Mucosa of gallbladder (tissue), 1 donor: ENCODE measurements around the gene KCNK2. TPM values are rescaled to one million over a fixed set of nuclear protein-coding genes. Genes with fewer than 3 reads are reported as not detected.
"Not testable (repeated sequence)": the region's sequence is repeated elsewhere in the genome, so short reads cannot be mapped to it uniquely, and the experiment has no call there.

Experiments used
- DNase-seq: peaks from one replicate; pipeline ENCODE4 v3.0.0-alpha.2; 2020; ENCODE audit warnings: low spot score
- total RNA-seq: library from RNA; stranded (reverse); gene quantifications from one replicate; pipeline ENCODE4 v1.2.1, GENCODE V29; 2021
- donor health status: DM: no; HTN: no; CAD: no.

The KCNK2 gene
- total RNA-seq, 1 donor from 2014 or later: 0.43 TPM

DNA sequence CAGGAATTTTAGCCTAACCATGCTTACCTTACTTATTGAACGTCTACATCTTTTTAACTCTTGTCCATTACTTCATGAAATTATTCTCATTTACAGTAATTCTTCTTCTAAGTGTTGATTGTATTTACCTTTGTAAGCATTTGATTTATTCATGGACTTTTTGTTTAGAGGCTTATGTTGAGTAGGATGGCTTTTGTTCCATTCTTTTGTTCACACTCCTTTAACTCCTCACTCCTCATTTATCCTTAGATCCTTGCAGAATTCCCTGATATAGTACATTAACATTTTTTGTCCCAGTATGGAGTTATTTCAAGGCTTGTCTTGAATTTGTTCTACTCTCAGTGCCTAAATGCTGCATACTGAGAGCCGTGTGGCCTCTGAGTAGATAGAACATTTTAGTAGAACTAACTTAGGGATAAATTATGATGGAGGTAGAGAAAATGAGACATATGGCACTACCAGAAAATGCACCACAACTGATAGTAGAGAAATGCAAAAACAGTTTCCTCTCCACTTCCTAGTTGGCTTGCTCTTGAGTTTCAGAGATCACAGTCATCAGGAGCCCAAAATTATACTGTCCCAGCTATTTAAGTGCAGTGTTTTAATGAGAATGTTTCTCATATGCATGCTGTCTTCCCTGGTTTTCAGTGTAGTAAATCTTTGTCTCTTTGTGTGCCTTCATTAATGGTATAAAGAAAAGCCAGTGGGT is 69.5 kb downstream of the KCNK2 start:
- no peak for DNase-seq

DNA sequence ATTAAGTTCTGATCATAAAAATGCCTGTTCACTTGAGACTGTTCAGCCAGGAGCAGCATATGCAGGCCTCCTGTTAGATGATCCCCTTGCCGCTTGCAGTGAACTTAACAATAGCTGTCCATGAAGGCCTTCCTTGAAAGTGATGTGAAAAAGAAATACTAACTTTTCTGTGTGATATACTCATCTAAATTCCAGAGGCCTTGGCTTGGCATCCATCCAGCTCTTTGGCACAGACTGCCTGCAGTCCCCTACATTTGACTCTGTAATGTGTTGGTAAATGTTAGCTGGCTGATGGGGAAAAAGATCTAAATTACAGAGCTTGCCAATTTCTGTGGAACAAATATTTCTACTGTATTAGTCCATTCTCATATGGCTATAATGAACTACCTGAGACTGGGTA is 73.7 kb downstream of the KCNK2 start:
- no peak for DNase-seq

DNA sequence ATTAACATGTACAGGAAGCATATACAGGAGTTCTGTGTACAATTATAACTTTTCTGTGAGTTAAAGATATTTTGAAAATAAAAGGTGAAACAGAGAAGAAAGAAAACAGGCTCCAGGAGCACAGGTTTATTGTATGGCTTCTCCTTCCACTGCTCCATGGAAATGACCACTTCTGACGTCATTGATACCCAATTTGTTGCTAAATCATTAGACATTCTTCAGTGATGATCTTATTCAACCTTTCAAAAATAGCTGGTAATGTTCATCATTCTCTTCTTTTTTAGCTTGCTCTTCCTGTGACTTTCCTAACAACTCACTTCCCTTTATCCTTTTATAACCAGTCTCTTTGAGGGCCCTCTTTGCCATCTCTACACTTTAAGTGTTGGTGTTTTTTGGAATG is 77.8 kb downstream of the KCNK2 start:
- no peak for DNase-seq

DNA sequence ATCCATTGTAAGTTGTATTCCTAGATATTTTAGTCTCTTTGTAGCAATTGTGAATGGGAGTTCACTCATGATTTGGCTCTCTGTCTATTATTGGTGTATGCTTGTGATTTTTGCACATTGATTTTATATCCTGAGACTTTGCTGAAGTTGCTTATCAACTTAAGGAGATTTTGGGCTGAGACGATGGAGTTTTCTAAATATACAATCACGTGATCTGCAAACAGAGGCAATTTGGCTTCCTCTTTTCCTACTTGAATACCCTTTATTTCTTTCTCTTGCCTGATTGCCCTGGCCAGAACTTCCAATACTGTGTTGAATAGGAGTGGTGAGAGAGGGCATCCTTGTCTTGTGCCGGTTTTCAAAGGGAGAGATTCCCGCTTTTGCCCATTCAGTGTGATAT is 80.6 kb downstream of the KCNK2 start:
- not testable (repeated sequence) for DNase-seq

DNA sequence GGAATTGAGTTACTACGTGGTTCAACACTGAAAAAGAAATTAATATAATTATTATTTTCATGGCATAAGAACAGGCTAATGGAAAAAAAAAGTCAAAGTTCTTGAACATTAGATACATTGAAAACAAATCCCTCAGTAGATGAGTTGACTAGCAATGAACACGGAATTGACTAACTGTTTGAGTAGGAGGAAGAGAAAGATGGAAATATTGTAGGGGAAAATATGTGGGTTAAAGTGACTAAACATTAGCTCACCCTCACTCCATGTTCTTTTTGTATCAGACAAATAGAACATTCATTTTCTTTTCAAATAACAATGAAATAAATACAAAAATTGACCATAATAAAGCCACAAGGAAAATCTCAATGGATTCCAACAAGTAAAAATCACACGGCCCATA is 84.3 kb downstream of the KCNK2 start:
- DNase-seq: no peak

DNA sequence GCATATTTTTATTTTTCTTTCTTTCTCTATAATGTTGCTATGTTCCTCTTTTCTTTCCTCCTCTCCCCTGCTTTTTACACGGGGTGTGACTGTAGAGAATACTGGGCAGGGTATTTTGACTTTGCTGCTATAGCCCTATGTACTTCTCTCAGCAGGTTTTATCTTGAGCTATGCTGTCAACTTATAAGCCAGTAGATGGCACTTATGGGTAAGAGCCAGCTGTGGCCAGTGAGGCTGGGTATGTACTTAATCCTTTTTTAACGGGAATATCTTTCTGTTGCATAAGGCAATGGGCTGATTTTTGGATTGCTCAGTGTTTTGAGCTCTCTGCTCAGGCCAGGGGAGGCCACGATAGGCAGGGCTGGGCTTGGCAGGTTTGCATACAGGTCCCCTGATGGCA is 99.0 kb downstream of the KCNK2 start:
- DNase-seq: no peak

DNA sequence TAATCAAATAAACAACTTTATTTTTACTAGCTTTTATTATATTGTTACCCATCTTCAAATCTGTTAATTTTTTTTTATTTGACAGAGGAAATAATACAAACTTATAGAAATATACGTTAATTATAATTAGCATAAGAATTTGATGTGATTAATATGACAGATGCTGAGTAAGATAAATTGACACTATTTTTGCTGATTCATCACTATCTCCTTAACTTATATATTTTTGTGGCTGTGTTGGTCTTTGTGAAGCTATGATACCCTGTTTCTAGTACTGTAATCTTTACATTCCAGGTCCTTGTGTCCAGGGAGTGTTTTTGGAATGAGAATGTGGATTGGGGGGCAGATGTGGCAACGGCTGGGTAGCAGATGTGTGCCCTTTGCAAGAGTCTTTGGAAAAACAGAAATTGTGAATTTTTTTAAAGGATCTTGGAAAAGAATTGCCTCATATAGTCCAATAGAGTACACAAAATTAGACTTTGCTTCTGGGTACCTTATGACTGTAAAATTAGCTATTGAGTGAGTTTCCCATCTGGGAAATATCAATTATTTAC is 102.6 kb downstream of the KCNK2 start:
- no peak for DNase-seq

DNA sequence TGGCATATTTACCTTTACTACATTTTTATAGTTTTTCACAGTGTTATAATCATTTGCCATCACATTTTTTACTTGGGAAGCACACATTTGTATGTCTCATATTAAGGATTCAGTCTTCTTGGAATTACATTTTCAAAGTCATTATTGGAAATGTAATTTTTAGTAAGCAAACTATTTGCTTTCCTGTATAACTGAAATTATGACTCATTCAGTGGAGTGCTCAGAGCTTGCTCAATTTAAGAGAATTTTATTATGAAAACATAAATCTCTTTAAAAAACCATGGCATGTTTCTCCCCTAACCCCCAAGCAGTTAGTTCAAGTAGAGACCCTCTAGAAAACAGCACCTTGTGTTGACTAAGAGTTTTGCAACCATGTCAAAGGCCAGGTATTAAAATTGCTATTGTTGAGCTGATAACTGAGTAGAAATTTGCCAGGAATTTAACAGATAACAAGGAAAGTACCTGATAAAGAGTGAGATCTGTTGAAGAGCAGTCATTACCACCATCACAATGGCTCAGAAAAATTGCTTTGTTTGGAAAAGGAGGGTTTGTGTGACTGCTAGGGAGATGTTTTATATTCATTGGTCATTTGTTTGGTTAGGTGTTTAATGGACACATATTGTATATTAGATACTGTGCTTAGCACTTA is 105.9 kb downstream of the KCNK2 start:
- no peak for DNase-seq

DNA sequence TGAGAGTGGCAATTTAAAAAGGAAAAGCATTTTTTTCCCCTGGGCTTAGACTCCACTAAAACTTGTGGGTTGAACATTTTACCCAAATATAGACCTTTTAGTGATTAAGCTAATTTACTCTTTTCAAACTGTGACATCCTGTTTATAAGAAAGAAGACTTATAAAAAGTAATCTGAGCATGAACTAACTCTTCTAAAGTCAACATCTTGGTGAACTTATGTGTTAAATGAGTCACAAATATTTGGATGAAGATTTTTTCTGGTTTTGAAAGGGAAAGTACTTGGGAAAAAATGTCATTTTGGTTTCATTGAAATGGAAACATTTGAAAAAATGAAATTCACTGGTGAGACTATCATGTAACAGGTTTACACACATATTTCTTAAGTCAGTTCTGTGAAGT is 109.8 kb downstream of the KCNK2 start:
- DNase-seq: no peak

DNA sequence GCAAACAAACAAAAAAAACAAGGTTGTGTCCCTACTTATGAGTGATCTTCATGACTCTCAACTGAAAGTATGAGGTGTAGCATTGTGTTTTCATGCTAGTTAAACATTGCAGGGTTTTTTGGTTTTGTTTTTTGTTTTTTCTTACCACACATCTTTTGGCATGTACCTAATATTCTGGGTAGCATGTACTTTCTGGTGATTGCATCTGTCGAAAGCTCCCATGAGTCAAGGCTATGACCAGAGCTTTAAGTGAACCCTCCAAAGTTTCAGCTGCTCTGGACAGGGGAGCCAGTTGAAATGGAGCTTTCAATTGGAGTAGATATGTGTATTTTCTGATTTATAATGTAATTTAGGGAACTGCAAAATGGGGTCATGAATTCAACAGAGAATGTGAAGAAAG is 115.5 kb downstream of the KCNK2 start:
- DNase-seq: no peak

DNA sequence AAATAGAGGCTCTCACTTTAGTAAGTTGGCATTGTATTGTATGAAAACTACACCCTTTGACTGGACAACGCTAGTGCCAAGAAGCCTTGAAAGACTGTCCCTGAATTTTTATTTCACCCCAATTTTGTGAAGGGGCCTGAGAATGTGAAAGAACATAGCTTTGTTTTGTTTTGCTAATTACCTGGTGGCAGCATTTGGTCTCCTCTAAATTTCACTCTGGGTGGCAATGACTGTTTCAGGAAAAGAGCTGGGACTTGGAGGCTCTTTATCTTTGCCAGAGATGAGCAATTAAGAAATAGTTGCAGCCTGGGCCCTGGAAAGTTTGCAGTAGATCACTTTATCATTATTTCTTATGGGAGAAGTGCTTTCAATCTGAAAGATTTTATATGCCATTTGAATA is 117.6 kb downstream of the KCNK2 start:
- no peak for DNase-seq

DNA sequence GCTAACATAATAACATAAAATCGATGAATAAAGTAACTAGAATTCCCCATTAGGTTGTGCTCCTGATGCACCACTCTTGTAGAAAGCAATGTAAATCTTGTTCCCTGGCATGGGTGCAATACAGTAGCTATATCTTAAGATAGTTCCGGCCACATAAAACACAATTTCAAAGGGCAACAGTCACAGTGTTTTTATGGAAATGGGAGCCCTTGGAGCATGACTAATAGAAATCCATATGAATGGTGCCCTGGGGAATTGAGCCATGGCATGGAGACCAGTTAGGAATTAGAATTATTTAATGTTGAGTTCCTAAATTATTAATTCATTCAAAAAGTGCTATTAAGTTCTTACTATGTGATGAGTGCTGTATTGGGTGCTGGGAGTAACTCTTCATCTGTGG is 118.7 kb downstream of the KCNK2 start:
- no peak for DNase-seq

DNA sequence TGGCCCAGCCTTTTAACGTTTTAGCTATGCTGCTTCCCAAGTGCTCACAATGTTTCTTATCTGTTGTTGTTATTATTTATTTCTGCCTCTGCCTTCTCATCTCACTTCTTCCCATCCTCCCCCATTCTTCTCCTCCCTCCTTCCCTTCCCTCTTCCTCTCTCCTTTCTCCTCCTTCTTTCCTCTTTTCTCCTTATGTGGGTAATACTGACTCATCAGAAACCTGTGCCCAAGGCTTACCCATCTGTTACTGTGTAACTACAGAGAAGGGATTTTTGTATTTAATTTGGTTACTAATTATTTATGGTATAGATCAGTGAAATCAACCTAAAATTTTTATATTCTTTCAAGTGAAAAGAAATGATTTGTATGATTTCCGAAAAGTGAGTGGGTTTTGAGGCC is 120.3 kb downstream of the KCNK2 start:
- DNase-seq: no peak

DNA sequence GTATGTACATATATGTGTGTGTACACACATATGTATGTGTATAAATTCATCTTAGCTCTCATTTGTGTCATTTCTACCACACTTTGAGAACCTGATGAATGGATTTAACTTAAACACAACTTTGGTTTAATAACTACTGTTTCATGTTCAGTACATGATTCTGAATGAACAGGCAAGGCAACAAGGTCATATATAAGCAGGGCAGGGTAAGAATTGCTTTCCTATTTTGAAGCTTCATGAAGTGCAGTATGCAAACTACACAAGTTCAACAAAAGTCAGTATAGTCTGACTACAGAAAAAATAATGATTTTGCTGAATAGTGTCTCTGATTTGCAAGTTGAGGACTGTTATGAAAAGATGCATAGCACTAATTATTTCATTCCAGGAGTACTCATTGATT is 127.6 kb downstream of the KCNK2 start:
- DNase-seq: no peak

DNA sequence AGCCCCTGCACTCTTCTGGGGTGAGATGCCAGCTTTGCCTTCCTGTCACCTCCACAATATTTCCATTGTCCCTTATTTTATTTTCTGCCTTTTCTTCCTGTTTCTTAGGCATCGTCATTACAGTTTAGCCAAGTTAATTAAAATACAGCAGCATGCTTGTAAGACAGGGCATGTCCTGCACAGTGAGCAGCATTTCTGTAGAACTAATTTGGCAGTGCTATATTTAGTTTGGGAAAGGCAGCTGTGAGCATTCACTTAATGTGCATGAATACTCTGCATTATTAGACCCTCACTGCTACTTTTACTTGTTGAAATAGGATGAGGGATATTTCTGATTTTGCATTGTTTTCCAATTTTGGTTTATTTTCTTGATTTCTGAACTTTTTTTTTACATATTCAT is 133.3 kb downstream of the KCNK2 start:
- DNase-seq: no peak

DNA sequence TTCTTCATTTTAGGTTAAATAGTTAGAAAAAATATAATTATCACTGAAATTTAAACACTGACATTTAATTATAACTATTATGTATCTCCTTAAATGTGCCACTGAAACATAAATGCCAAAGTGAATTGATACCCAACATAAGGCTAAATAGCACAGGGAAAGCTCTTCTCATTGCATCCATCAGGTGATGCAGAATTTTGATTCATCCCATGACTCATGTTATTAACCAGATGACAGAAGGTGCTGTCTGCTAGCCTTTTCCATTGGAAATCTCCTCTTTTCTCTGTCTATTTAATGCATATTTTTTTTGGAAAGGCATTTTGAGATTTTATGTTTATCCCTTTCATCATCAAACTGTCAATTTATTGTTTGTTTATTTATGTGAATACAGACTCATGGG is 136.8 kb downstream of the KCNK2 start:
- no peak for DNase-seq

DNA sequence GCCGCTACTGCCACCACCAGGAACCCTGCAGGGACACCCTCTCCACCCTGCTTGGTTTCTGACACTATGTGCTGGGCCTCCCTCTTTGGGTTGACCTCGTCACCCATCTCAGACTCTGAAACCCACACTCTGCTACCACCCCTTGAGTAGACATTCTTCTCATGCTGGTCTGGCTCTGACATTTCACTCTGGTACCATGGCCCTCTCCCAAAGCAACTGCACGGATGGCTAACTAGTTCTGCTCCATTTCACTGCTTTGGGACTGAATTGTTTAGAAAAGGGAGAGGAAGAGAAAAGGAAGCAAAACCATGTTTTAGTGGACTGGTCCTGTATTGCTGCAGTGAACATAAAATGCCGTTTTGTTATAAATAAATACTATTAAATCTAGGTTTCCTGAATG is 137.8 kb downstream of the KCNK2 start:
- DNase-seq: no peak

DNA sequence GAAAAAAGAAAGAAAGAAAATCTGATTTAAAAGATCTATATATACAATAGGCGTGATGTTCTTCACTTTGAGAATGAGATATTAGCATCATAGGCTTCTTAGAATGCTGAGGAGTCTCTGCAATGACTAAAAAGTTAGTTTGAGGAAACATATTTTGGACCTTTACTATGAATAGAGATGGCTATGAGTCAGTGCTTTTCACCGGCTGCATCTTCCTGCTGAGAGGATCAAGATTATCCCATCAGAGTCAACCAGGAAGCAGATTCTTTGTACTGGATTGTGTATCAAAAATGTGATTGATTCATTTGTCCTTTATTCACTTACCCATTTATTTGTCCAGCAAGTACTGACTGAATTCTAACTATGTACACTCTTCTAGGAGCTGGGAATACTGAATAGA is 144.2 kb downstream of the KCNK2 start:
- DNase-seq: no peak

DNA sequence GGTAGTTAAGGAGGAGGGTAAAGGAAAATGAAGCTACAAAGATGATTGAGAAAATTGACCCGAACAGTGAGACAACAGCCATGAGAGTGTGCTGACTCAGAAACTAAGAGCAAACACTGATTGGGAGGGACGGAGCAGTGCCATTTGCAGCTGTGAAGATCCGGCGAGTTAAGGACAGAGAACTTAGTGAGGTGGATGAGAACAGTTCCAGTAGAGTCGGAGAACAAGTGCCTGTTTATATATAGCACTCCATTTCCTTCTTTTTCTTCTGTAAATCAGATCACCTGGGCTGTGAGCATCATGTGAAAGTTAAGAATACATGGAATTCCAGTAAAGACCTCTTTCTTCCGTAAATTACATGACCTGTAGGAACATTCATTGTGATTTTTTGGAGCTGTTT is 145.7 kb downstream of the KCNK2 start:
- DNase-seq: no peak

DNA sequence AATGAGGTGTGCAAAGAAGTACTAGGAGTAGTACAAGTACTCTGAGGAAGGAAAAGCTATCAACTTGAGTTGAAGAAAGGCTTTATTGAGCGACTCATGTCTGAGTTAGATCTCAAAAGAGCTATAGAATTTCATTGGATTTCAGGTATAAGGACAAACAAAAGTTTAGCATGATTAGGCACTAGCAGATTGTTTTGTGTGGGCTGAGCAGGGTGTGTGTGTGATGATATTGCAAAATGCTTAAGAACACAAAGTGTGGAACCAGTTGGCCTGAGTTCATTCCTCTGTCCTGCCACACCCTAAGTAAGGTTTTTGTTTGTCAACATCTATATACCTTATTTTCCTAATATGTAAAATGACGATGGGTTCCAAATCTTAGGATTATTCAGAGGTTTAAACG is 158.9 kb downstream of the KCNK2 start:
- no peak for DNase-seq

DNA sequence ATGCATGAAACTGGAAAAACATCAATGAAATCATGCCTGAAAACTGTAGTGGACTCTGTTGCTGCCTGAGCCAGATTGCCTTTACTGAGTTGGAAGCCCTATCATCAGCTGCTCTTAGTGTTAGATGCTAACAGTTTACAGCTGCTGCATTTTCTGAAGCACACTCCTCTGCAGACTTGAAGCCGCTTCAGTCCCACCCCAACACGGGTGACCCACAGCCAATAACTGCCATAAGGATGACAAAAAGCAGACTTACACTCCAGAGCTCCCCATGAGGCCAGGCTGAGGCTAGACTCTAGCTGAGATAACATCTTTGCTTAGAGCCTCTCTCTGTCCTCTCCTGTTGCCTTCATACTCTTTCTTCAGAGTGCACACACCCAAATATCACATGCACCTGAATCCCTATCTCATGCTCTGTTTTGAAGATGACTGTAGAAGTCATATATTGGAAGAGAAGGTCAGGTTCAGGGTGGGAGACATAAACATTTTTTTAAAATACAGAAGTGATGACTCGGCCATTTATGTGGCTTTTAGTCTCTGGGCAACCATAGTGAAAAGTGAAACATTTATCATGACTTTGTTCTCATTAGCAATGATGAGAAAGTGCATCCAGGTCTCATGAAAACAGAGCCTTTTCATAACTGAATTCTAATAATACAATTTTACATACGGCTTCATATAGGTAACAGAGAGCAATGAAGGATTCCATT is 161.0 kb downstream of the KCNK2 start:
- DNase-seq: no peak

DNA sequence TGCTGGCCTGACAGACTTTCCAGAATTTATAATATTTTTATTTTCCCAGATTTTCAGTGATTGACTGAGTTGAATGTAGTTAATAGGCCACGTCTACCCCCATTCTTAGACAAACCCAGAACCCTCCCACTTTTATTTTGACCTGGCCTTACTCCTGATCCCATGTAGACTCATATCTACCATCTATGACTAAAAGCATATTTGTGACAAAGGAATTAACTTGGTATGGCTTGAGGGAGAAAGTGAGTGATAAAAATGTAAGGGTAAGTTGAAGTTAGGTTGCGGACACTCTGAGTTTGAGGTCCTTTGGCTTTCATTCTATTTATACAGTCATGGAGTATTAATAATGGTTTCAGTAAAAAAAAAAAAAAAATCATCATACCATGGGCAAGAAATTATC is 168.4 kb downstream of the KCNK2 start:
- DNase-seq: no peak

DNA sequence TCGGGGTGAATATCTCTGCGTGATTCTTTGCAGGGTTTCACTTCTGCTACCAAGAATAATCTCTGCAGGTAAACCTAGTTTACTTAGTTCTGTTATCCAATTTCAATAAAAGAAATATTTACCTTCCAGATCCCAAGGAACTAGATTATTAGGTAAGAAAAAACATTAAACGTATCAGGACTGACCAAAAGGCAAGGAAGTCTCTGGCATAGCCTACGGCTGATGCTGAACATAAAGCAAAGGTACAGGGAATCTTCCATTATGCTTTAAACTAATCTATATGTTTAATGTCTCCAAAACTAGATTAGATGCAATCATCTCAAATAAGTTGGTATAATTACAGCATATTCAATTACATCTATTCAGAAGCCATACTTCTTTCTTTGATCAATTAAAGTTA is 168.9 kb downstream of the KCNK2 start:
- DNase-seq: no peak
